GM10847 (cell line): ENCODE measurements around the gene MEAK7.

Experiments
- POLR2A ChIP-seq: IDR thresholded peaks from 2 replicates; pipeline ENCODE4 v1.6.1; 2011; ENCODE audit not compliant: insufficient read length; ENCODE audit errors: extremely low read depth

MEAK7 gene

GRCh38 chr16:84504420-84505248 lies at the start of gene MEAK7:
Gene MEAK7, minus strand, starts transcription at chr16:84504659. Its CDS starts 6,573 bp downstream, at chr16:84498086.
- TF ChIP-seq POLR2A = peak; percentile 26

- TF ChIP-seq POLR2A = no peak
Measured at GRCh38 chr16:84553873-84554399, 49.5 kb upstream of the MEAK7 start.

GRCh38 chr16:84552135-84552534 lies 47.7 kb upstream of the MEAK7 start:
- no peak for TF ChIP-seq POLR2A

- TF ChIP-seq POLR2A = no peak
Measured at GRCh38 chr16:84550096-84550495, 45.6 kb upstream of the MEAK7 start.

GRCh38 chr16:84548971-84549844 lies 44.7 kb upstream of the MEAK7 start:
- no peak for TF ChIP-seq POLR2A

- TF ChIP-seq POLR2A = no peak
Measured at GRCh38 chr16:84548508-84548907, 44.0 kb upstream of the MEAK7 start.

- no peak for TF ChIP-seq POLR2A
Measured at GRCh38 chr16:84547546-84548061, 43.1 kb upstream of the MEAK7 start.

- TF ChIP-seq POLR2A = no peak
Measured at GRCh38 chr16:84546669-84547545, 42.4 kb upstream of the MEAK7 start.

- TF ChIP-seq POLR2A = no peak
Measured at GRCh38 chr16:84545114-84545737, 40.8 kb upstream of the MEAK7 start.

GRCh38 chr16:84544031-84544773 lies 39.7 kb upstream of the MEAK7 start:
- TF ChIP-seq POLR2A = no peak

- TF ChIP-seq POLR2A = no peak
Measured at GRCh38 chr16:84543253-84543652, 38.8 kb upstream of the MEAK7 start.

- no peak for TF ChIP-seq POLR2A
Measured at GRCh38 chr16:84541999-84542817, 37.7 kb upstream of the MEAK7 start.

GRCh38 chr16:84540194-84540593 lies 35.7 kb upstream of the MEAK7 start:
- TF ChIP-seq POLR2A = no peak
